Prostate gland (tissue), 2 donors: ENCODE results near the gene TSKS. TPM values are rescaled to one million over a fixed set of nuclear protein-coding genes. Genes with fewer than 3 reads are reported as not detected.

ENCODE experiments used
- DNase-seq: peaks from one replicate; pipeline ENCODE4 v3.0.0-alpha.2; 2019; ENCODE audit warnings: low spot score
- H3K27ac ChIP-seq, 2 donors: fragments of 200-600 bp; sonication (generic); 2 replicates each; pipeline ENCODE4 v1.5.1; 2017 to 2019
- H3K27me3 ChIP-seq: fragments of 200-600 bp; sonication (generic); replicated peaks from 2 replicates; pipeline ENCODE4 v1.5.1; 2019; ENCODE audit not compliant: insufficient read depth
- H3K36me3 ChIP-seq, 2 donors: fragments of 200-600 bp; sonication (generic); 1 replicate in 1 of 2; 2 replicates in 1 of 2; pipeline versions ENCODE4 v1.5.1 to v1.8.1; 2017 to 2019
- H3K4me1 ChIP-seq: fragments of 200-600 bp; sonication (generic); replicated peaks from 2 replicates; pipeline ENCODE4 v1.5.1; 2019
- H3K4me3 ChIP-seq, 2 donors: fragments of 200-600 bp; sonication (generic); 2 replicates each; pipeline ENCODE4 v1.5.1; 2017 to 2019
- H3K9me3 ChIP-seq: fragments of 200-600 bp; sonication (generic); 2 replicates; pipeline ENCODE4 v1.5.1; 2017
- CTCF ChIP-seq, 4 experiments: fragments of 200-600 bp in 2 of 4; fragments of 450-650 bp in 2 of 4; sonication (generic) in 2 of 4; IDR thresholded peaks; 1 replicate in 3 of 4; 2 replicates in 1 of 4; pipeline ENCODE4 v1.5.1; 2016 to 2019; ENCODE audit warnings: antibody characterized with exemption in 4 of 4, mild to moderate bottlenecking in 2 of 4, moderate library complexity in 2 of 4
- POLR2A ChIP-seq: fragments of 450-650 bp; IDR thresholded peaks from one replicate; pipeline ENCODE4 v1.6.1; 2016; ENCODE audit warnings: antibody characterized with exemption, mild to moderate bottlenecking
- POLR2AphosphoS5 ChIP-seq: sonication (generic); formaldehyde crosslinking; IDR thresholded peaks from one replicate; pipeline ENCODE4 v1.6.1; 2017; ENCODE audit warnings: antibody characterized with exemption
- WGBS: methylation state at CpG from one replicate; pipeline ENCODE4 v1.1.5; 2018; 5-methylcytosine and 5-hydroxymethylcytosine counted together
- intact Hi-C: fragments of 100-400 bp; cut with DNase I; formaldehyde crosslinking; loops from one replicate; pipeline ENCODE4 v1.14.2; 2022
- total RNA-seq, 2 donors: library from RNA; depleted of rRNA; stranded (reverse); fragments of >200 nt; gene quantifications; one replicate each; pipeline ENCODE4 v1.1.0, GENCODE V29; 2016

The TSKS gene
- total RNA-seq, 2 donors from 2014 or later, result 10.6 TPM; not detected in 1

DNA sequence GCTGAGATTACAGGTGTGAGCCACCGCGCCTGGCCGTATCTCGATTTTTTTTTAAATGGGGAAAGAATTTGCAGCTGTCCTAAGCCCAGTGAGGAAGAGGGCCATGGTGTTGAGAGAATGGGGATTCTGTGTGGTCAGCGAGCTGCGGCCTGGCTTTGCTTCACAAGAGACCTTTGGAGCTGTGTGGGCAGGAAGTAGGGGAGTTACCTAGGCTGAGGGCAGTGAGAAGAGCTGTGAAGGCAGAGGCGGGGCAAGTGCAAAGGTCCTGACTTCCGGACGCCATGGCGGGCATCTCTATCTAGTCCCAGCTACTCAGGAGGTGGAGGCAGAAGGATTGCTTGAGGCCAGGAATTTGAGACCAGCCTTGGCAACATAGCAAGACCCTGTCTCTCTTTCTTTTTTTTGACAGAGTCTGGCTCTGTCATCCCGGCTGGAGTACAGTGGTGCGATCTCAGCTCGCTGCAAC is 8.6 kb upstream of the TSKS start:
- no peak for TF ChIP-seq POLR2AphosphoS5
- TF ChIP-seq CTCF (IDR thresholded peaks at IDR 0.05), result no peak
- no peak for TF ChIP-seq POLR2A
- intact Hi-C loops, result no loop called here
- Histone ChIP-seq H3K4me1 (peaks cover 10% of the 10 kb centered on the region), H3K4me3 (no peak overlapping the region), H3K9me3 (no peaks in the 10 kb centered on the region), H3K27ac (no peak overlapping the region), H3K27me3 (no peaks in the 10 kb centered on the region), H3K36me3 (no peaks in the 10 kb centered on the region)
- 88% methylated on average over 13 of the region's 13 CpGs for WGBS
- no peak for DNase-seq

DNA sequence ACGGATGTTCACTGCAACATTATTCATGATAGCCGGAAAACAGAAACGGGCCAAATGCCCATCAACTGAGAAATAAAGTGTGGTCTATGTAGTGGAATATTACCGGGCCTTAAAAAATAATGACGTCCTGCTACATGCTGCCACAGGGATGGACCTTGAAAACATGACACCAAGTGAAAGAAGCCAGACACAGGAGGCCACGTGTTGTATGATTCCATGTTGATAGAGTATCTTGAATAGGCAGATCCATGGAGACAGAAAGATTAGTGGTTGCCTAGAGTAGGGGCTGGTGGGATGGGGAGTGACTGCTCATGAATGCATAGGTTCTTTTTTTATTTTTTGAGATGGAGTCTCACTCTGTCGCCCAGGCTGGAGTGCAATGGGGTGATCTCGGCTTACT is 7.4 kb upstream of the TSKS start:
- TF ChIP-seq POLR2A (no peak), POLR2AphosphoS5 (no peak), CTCF (IDR thresholded peaks at IDR 0.05) (no peak)
- Histone ChIP-seq H3K4me3 (no peak overlapping the region), H3K4me1 (peaks cover 10% of the 10 kb centered on the region), H3K36me3 (no peaks in the 10 kb centered on the region), H3K27ac (no peak overlapping the region), H3K9me3 (no peaks in the 10 kb centered on the region), H3K27me3 (no peaks in the 10 kb centered on the region)
- WGBS, result 92% methylated on average over 8 of the region's 8 CpGs
- no peak for DNase-seq
- intact Hi-C loops, result no loop called here

DNA sequence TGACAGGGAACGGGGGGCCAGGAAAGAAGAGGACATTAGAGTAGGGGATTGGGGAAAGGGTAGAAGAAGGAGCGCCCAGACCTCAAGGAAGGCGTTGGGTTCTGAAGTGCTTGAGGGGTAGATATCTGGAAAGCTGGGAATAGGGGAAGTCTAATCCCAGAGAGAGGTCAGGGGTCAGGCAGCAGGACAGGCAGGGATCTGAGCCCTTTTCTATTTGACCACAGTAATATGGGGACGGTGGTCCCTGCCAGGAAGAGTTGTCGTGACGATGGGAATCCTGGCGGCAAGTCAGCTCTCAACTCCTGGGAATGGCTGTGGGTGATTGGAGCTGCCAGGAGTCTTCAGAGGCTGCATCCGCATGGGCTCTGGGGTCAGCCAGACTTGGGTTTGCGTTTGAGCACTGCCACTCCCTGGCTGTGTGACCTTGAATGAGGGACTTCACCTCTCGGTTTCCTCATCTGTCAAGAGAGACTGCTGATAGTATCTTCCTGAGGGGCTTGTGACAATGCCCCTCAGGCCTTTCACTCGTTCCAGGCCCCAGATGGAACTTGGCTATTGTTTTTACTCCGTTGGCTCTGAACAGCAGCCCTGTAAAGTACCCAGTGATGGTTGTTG is 5.0 kb upstream of the TSKS start:
- peak overlapping the region in 1 of 2 donors; percentile 82 for H3K4me3 ChIP-seq
- no peak for DNase-seq
- TF ChIP-seq CTCF (IDR thresholded peaks at IDR 0.05), result no peak
- no peak for TF ChIP-seq POLR2AphosphoS5
- no peak for TF ChIP-seq POLR2A
- no peaks in the 10 kb centered on the region for H3K36me3 ChIP-seq
- H3K9me3 ChIP-seq, result no peaks in the 10 kb centered on the region
- intact Hi-C loops, result loop anchor here (2.0 to 5.0 kb wide), 3 partner anchors 41 to 91 kb away; partner anchors contain the start of genes CPT1C and PRMT1
- WGBS, result 57% methylated on average over 12 of the region's 12 CpGs
- H3K4me1 ChIP-seq, result peaks cover 10% of the 10 kb centered on the region
- H3K27ac ChIP-seq, result no peak overlapping the region
- H3K27me3 ChIP-seq, result no peaks in the 10 kb centered on the region

DNA sequence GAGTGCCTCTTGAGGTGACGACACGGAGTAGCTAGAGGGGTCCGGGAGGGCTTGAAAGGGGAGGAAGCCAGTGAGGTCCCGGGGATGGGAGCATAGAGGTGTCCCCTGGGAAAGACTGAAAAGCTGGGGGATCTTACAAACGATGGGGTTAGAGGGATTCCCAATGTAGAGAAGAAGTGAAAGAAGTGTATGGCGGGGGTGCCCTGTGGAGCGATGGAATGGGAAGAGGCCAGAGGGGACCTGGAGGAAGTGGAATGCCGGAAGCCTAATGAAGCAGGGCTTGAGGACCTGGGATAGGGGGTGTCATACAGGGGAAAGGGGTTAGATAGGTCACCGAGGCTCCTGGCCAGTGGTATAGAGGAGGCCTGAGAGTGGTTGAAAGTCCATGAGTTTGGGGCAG is 4.3 kb upstream of the TSKS start:
- TF ChIP-seq POLR2AphosphoS5 (no peak), CTCF (IDR thresholded peaks at IDR 0.05) (no peak), POLR2A (no peak)
- intact Hi-C loops, result loop anchor here (2.0 to 5.0 kb wide), 3 partner anchors 41 to 90 kb away; partner anchors contain the start of genes CPT1C and PRMT1
- DNase-seq, result no peak
- H3K27me3 ChIP-seq, result no peaks in the 10 kb centered on the region
- under 1% methylated on average over 9 of the region's 9 CpGs for WGBS
- no peaks in the 10 kb centered on the region for H3K36me3 ChIP-seq
- no peaks in the 10 kb centered on the region for H3K9me3 ChIP-seq
- H3K4me1 ChIP-seq, result peaks cover 10% of the 10 kb centered on the region
- peak overlapping the region; percentile 82 to 94 for H3K4me3 ChIP-seq
- peak overlapping the region; percentile 70 to 86 for H3K27ac ChIP-seq

GRCh38 chr19:49766930-49767299 is 3.8 kb upstream of the TSKS start, which contains the start of gene AP2A1:
Gene AP2A1, plus strand, starts transcription at chr19:49767001. Its CDS starts 133 bp downstream, at chr19:49767134.
- intact Hi-C loops, result loop anchor here (2.0 to 5.0 kb wide), 3 partner anchors 42 to 90 kb away; partner anchors contain the start of genes CPT1C and PRMT1

More at GRCh38 chr19:49766930-49767299, 3.8 kb upstream of the TSKS start, which contains the start of gene AP2A1:
- Histone ChIP-seq H3K27me3 (no peaks in the 10 kb centered on the region), H3K4me1 (peaks cover 10% of the 10 kb centered on the region), H3K27ac (peak within 1 kb of the TSS; percentile 82 to 86), H3K36me3 (no peaks in the 10 kb centered on the region), H3K9me3 (no peaks in the 10 kb centered on the region), H3K4me3 (peak within 1 kb of the TSS; percentile 82 to 94)
- DNase-seq, result no peak
- WGBS, result under 1% methylated on average over 31 of the region's 38 CpGs
- TF ChIP-seq CTCF (IDR thresholded peaks at IDR 0.05) (no peak), POLR2AphosphoS5 (no peak), POLR2A (peak; percentile 20)
